Cardiac fibroblast (primary cell): ENCODE data around the gene PVALEF.
"Not testable (repeated sequence)": the region's sequence is repeated elsewhere in the genome, so short reads cannot be mapped to it uniquely, and the experiment has no call there.

Source experiments
- DNase-seq, 2 donors: peaks; one replicate each; pipeline versions ENCODE4 v3.0.0 to v3.0.0-alpha.2; 2010; ENCODE audit warnings: low read depth in 2 of 2
- H3K4me3 ChIP-seq, 2 donors: replicated peaks in 1 of 2; 1 replicate in 1 of 2; 2 replicates in 1 of 2; pipeline ENCODE4 v1.5.1; 2011; ENCODE audit warnings: low read depth in 2 of 2, low read length in 2 of 2, mild to moderate bottlenecking in 2 of 2, moderate library complexity in 1 of 2
- TF ChIP-seq, protein P1 (sequence below): IDR thresholded peaks from one replicate; pipeline ENCODE4 v1.5.1; 2011; ENCODE audit warnings: low read depth, mild to moderate bottlenecking, low read length, inconsistent platforms

Gene PVALEF

DNA sequence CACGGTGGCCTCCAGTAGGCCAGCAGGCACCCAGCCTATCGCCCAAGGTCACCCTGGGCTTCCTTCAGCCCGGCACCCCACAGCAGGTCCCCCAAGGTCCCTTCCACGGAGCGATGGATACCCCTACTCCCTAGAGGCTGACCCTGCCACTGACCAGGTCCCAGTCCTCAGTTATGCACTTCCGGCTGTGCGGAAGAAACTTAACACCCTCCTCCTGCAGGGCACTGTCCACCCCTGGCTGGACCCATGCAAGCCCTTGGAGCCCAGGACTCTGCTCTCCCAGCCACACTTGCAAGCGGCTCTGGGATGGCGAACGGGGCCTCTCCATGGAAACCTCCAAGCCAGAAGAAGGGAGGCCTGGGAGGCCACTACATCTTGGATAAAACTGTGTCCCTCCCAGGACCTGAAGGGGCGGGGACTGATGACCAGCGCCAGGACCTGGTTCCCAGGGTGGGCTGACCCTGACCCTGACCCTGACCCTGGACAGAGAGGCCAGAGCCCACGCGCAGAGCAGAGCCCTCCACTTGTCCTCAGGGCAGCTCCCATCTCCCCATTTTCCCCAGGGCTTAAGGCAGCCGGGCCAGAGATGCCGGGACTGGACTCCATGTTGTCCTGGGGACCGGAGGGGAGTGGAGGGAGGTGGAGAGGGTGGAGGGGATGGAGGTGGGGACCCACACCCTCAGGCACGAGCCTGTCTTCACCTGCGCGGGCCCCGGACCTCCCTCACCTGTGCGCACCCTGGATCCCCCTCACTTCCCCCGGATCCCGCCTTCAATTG lies 56.7 kb downstream of the PVALEF start:
- DNase-seq = no peak
- TF ChIP-seq, protein P1, sequence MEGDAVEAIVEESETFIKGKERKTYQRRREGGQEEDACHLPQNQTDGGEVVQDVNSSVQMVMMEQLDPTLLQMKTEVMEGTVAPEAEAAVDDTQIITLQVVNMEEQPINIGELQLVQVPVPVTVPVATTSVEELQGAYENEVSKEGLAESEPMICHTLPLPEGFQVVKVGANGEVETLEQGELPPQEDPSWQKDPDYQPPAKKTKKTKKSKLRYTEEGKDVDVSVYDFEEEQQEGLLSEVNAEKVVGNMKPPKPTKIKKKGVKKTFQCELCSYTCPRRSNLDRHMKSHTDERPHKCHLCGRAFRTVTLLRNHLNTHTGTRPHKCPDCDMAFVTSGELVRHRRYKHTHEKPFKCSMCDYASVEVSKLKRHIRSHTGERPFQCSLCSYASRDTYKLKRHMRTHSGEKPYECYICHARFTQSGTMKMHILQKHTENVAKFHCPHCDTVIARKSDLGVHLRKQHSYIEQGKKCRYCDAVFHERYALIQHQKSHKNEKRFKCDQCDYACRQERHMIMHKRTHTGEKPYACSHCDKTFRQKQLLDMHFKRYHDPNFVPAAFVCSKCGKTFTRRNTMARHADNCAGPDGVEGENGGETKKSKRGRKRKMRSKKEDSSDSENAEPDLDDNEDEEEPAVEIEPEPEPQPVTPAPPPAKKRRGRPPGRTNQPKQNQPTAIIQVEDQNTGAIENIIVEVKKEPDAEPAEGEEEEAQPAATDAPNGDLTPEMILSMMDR = no peak
- peak overlapping the region; percentile 76 to 84 for H3K4me3 ChIP-seq

- H3K4me3 ChIP-seq = peak overlapping the region; percentile 76 to 84
- DNase-seq = no peak
- TF ChIP-seq, protein P1 = no peak
These were observed 57.3 kb downstream of the PVALEF start for GRCh38 chr17:81222620-81222905.

DNA sequence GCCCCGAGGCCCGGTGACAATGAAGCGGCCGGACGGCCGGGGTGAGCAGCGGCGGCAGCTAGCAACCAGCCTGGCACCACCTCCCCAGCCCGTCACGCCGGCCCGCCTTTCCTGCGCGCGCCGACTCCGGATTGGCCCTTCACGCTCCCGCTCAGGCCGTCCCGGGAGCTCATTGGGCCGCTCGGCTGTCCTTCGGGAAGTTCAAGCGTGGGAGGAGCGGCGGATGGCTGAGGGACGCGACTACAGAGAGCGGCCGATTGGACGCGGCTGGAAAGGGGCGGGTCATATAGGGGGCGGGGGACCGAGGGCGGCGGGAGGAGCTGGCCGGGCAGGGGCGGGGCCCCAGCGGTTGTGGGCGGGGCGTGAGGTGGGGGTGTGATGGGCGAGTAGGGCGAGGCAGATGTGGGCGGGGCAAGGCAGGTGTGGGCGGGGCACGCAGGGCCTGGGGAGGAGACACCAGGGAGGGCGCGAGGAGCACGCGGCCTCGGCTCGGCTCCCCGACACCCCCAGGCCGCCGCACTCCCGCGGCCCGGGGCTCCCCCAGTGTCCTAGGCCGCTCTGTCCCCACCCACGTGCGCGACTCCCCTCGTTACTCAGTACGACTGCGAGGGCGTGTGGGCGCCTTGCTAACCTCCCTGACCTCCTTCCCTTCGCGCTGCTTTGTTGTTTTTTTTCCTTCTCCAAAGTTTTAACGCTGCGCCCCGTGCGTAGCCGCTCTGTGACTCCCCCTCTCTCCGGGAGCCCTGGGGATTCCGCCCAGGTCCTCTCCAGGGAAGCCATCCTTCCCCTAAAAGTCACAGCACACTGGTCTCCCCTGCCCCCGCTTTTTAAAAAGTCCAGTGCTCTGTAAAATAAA lies 57.8 kb downstream of the PVALEF start, which contains the start of gene CEP131:
TSS of gene CEP131 (minus strand) at position 60 of the 856 bp plus-strand sequence. CDS start 2,909 bp downstream, outside the sequence.
- DNase-seq = peak; percentile 99
- peak within 1 kb of the TSS; percentile 76 to 84 for H3K4me3 ChIP-seq
- TF ChIP-seq, protein P1 = no peak

DNA sequence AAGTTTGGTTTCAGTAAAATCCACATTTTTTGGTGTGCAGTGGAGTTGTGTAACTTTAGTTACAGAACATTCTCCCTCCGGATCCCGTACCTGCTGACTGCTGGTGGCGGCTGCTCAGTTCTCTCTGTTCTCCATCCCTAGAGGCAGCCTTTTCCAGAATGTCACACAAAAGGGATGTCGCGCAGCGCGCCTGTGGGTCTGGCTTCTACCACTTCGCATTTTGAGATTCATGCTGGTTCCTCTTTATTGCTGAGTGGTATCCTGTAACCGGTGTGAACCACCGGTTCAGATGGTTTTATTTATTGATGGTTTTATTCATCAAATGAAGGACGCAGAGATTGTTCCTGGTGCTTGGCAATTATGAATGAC lies 58.4 kb downstream of the PVALEF start:
- no peak for DNase-seq
- TF ChIP-seq, protein P1 = no peak
- H3K4me3 ChIP-seq = peak overlapping the region; percentile 50 to 55

GRCh38 chr17:81227630-81228029 lies 62.3 kb downstream of the PVALEF start:
- H3K4me3 ChIP-seq, DNase-seq: not testable (repeated sequence)

GRCh38 chr17:81228420-81228819 lies 63.1 kb downstream of the PVALEF start:
- TF ChIP-seq, protein P1 = no peak
- no peak for DNase-seq
- H3K4me3 ChIP-seq = no peak overlapping the region
